ENCODE data around the gene SLC43A1.
"Not testable (repeated sequence)": the region's sequence is repeated elsewhere in the genome, so short reads cannot be mapped to it uniquely, and the experiment has no call there.

Gene SLC43A1

DNA sequence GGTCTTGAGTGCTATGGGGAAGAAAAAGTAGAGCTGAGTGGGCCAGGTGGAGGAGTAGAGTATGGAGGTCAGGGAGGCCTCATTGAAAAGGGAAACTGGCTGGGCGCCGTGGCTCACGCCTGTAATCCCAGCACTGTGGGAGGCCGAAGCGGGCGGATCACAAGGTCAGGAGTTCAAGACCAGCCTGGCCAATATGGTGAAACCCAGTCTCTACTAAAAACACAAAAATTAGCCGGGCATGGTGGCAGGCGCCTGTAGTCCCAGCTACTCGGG, 70.4 kb downstream of the SLC43A1 start:
- H3K27ac ChIP-seq (ENCODE audit: low read length); DNase-seq (ENCODE audit: low read depth, low spot score); H3K27me3 ChIP-seq (ENCODE audit: control insufficient read depth, insufficient read depth, low read length); H3K9me3 ChIP-seq (ENCODE audit: control insufficient read depth, insufficient read depth, low read length); H3K4me1 ChIP-seq (ENCODE audit: control insufficient read depth, insufficient read depth, low read length); H3K4me3 ChIP-seq (ENCODE audit: low read length); H3K36me3 ChIP-seq (ENCODE audit: control insufficient read depth, insufficient read depth, low read length): not testable (repeated sequence)
- WGBS (ENCODE audit: insufficient coverage, insufficient read length): no CpG with 5 or more reads among the region's 9 CpGs

DNA sequence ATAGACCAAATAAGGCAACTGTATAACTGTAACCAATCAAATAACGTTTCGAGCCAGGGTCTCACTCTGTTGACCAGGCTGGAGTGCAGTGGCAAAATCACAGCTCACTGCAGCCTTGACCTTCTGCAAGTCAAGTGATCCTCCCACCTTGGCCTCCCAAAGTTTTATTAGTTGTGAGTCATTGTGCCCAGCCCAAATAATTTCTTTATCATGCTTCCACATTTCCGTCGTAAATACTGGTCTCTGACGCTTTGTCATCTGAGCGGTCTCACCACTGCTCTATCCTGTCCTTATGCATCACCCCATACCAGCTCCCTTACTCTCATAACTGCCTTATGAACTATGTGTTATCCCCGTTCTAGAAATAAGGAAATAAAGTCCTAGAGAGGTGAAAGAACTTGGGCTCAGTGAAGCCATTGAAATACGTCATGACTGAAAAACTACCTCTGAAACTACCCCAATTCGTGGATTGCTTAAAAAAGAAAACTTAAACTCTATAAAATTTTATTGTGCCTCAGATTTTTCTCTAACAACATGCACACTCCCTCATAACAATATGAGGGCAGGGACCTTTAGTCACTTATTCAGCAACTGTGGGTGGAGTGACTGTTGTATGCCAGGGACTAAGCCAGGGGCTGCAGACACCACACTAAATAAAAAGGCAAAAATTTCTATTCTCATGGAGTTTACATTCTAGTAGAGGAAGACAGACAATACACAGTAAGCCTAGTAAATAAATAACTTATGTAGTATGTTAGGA, 71.0 kb downstream of the SLC43A1 start:
- Histone ChIP-seq H3K4me1 (ENCODE audit: control insufficient read depth, insufficient read depth, low read length) (no peaks in the 10 kb centered on the region; the same call in 1 of the 2 replicates), H3K4me3 (ENCODE audit: low read length) (no peak overlapping the region), H3K27ac (ENCODE audit: low read length) (no peak overlapping the region), H3K27me3 (ENCODE audit: control insufficient read depth, insufficient read depth, low read length) (no peaks in the 10 kb centered on the region), H3K9me3 (ENCODE audit: control insufficient read depth, insufficient read depth, low read length) (no peaks in the 10 kb centered on the region), H3K36me3 (ENCODE audit: control insufficient read depth, insufficient read depth, low read length) (no peaks in the 10 kb centered on the region)
- DNase-seq (ENCODE audit: low read depth, low spot score): no peak
- no CpG with 5 or more reads among the region's 9 CpGs for WGBS (ENCODE audit: insufficient coverage, insufficient read length)

DNA sequence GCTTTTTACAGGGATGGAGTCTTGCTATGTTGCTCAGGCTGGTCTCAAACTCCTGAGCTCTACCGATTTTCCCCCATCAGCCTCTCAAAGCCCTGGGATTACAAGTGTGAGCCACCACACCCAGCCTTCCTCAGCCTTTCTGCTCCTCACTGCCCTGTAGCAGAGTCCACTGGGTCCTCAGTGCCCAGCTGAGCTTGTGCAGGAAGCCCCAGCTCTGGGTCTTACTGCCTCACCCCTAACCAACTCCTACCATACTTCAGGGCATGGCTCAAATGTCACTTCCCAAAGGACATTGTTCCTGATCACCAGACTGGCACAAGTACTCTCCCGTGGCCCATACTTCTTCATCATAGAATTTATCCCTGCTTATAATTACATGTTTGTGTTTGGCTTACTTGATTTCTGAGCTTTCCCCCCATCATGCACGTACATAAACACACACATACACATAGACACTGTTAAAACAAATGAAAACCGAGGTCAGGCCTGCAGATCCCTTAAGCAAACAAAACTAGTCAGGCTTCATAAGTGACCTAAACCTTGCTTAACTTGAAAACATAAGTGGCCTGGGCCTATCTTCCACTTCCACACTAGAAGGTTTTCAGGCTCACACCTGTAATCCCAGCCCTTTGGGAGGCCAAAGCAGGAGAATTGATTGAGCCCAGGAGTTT, 74.6 kb downstream of the SLC43A1 start:
- DNase-seq (ENCODE audit: low read depth, low spot score): no peak

DNA sequence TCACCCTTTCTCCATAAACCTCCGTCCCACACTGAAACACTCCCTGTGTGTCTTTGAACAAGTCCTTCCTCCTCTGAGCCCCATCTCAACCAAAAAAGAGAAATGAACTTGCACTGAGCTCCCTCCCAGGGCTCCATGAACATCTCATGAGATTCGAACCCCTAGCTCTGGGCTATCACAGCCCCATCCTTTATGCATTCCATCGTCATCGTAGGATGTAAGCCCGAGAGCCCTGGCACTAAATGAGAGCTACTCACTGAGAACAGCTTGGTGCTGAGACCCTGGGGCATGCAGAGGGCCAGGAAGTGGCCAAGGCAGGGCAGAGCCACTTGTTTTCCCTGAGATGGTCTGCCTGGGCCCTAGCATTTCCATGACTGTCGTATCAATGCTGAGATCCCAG, 75.7 kb downstream of the SLC43A1 start:
- no CpG with 5 or more reads among the region's 6 CpGs for WGBS (ENCODE audit: insufficient coverage, insufficient read length)

More for the DNA sequence above, 74.6 kb downstream of the SLC43A1 start:
- Histone ChIP-seq H3K36me3 (ENCODE audit: control insufficient read depth, insufficient read depth, low read length) (no peaks in the 10 kb centered on the region), H3K9me3 (ENCODE audit: control insufficient read depth, insufficient read depth, low read length) (no peaks in the 10 kb centered on the region), H3K27me3 (ENCODE audit: control insufficient read depth, insufficient read depth, low read length) (no peaks in the 10 kb centered on the region), H3K4me1 (ENCODE audit: control insufficient read depth, insufficient read depth, low read length) (no peaks in the 10 kb centered on the region; the same call in 1 of the 2 replicates), H3K27ac (ENCODE audit: low read length) (no peak overlapping the region), H3K4me3 (ENCODE audit: low read length) (no peak overlapping the region)
- WGBS (ENCODE audit: insufficient coverage, insufficient read length): no CpG with 5 or more reads among the region's 4 CpGs

DNA sequence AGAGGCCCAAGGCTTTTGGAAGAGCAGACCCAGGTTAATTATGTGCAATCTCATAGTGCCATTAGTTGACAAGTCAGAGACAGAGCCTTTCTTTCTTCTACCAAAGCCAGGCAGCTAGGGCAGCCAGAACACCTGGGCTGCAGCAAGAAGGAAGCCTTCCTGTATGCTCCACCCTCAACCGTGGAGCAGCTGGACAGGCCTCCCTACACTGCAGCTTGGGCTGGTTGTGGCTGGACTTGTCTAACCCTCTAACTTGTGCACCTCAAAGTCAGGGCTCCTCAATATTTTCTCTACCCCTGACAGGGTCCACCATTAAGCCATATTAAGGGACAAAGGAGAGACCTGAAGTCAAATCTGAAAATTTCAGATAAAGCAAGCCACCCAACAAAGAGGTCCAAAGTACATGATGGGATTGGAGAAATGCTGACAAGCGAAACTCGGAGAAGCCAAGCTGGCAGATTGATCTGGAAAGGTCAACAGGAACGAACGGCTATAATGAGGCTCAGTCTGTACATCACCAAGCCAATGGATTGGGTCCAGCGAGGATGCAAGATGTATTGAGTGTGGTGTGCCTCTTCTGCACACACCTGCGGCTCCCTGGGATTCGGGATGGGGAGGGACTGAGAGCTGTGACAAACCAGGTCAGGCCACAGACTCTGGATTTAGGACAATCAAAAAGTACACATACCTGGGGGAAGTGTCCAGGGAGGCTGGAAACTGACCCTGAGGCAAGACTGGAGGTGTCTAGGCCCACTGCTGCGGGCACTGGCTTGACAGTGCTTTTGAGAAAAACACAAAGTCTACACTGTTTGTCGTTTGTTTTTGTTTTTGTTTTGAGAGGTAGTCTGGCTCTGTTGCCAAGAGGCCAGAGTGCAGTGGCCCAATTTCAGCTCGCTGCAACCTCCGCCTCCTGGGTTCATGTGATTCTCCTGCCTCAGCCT, 76.9 kb downstream of the SLC43A1 start:
- DNase-seq (ENCODE audit: low read depth, low spot score): no peak
- no CpG with 5 or more reads among the region's 12 CpGs for WGBS (ENCODE audit: insufficient coverage, insufficient read length)
- H3K9me3 ChIP-seq (ENCODE audit: control insufficient read depth, insufficient read depth, low read length): no peaks in the 10 kb centered on the region
- no peaks in the 10 kb centered on the region for H3K27me3 ChIP-seq (ENCODE audit: control insufficient read depth, insufficient read depth, low read length)
- no peak overlapping the region for H3K27ac ChIP-seq (ENCODE audit: low read length)
- no peaks in the 10 kb centered on the region; the same call in 1 of the 2 replicates for H3K4me1 ChIP-seq (ENCODE audit: control insufficient read depth, insufficient read depth, low read length)
- no peak overlapping the region for H3K4me3 ChIP-seq (ENCODE audit: low read length)
- H3K36me3 ChIP-seq (ENCODE audit: control insufficient read depth, insufficient read depth, low read length): no peaks in the 10 kb centered on the region

More for the DNA sequence above, 75.7 kb downstream of the SLC43A1 start:
- Histone ChIP-seq H3K4me1 (ENCODE audit: control insufficient read depth, insufficient read depth, low read length) (no peaks in the 10 kb centered on the region; the same call in 1 of the 2 replicates), H3K27me3 (ENCODE audit: control insufficient read depth, insufficient read depth, low read length) (no peaks in the 10 kb centered on the region), H3K9me3 (ENCODE audit: control insufficient read depth, insufficient read depth, low read length) (no peaks in the 10 kb centered on the region), H3K4me3 (ENCODE audit: low read length) (no peak overlapping the region), H3K27ac (ENCODE audit: low read length) (no peak overlapping the region), H3K36me3 (ENCODE audit: control insufficient read depth, insufficient read depth, low read length) (no peaks in the 10 kb centered on the region)
- DNase-seq (ENCODE audit: low read depth, low spot score): no peak

DNA sequence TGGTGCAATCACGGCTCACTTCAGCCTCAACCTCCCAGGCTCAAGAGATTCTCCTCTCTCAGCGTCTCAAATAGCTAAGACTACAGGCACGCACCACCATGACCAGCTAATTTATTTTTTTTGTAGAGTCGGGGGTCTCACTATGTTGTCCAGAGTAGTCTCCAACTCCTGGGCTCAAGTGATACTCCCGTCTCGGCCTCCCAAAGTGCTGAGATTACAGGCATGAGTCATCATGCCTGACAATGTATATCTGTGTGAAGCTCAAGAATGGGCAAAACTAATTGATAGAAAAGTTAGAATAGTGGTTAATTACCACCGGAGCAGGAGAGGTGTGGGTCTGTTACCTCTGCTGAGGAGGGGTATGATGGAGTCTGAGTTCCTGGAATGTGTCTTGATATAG, 79.5 kb downstream of the SLC43A1 start:
- Histone ChIP-seq H3K36me3 (ENCODE audit: control insufficient read depth, insufficient read depth, low read length) (no peaks in the 10 kb centered on the region), H3K27ac (ENCODE audit: low read length) (no peak overlapping the region), H3K4me3 (ENCODE audit: low read length) (no peak overlapping the region), H3K27me3 (ENCODE audit: control insufficient read depth, insufficient read depth, low read length) (no peaks in the 10 kb centered on the region), H3K9me3 (ENCODE audit: control insufficient read depth, insufficient read depth, low read length) (no peaks in the 10 kb centered on the region), H3K4me1 (ENCODE audit: control insufficient read depth, insufficient read depth, low read length) (no peaks in the 10 kb centered on the region; the same call in 1 of the 2 replicates)
- WGBS (ENCODE audit: insufficient coverage, insufficient read length): no CpG with 5 or more reads among the region's 7 CpGs
- no peak for DNase-seq (ENCODE audit: low read depth, low spot score)

DNA sequence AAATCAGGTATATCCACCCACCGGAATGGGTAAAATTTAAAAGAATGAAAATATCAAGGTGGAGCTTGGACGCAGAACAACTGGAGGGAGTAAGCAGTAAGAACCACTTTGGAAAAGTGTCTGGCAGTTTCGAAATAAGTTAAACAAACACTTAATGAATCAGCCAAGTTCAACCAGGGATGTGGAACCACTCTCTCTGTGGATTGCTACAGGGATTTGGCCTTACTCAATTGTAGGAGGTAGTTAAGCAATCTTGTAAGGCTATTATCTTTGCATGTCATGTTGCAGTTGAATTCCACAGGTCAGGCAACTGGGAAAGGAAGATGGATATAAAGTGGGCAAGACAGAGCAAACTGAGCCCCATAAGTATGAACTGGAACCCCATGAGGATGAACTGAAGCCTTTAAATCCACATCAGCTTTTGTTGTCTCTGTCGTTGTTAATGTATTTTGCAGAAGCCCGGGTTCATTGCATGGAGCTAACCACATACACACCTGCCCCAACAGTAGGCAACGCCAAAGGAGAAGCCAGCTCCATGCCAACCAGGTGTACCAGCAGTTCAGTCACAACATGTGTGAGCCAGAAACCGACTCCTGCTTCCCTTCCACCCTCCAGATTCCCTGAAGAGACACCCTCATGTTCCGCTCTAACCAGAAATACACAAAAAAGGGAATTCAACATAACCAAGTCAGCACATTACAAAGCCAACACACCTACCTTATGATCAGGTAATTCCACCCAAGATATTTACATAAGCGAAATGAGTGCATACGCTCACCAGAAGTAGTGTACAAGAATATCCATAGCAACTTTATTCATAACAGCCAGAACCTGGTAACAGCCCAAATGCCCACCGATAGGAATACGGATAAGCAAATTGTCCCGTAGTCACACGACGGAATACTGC, 80.6 kb downstream of the SLC43A1 start:
- Histone ChIP-seq H3K4me1 (ENCODE audit: control insufficient read depth, insufficient read depth, low read length) (no peaks in the 10 kb centered on the region), H3K27ac (ENCODE audit: low read length) (no peak overlapping the region), H3K4me3 (ENCODE audit: low read length) (no peak overlapping the region), H3K9me3 (ENCODE audit: control insufficient read depth, insufficient read depth, low read length) (no peaks in the 10 kb centered on the region), H3K27me3 (ENCODE audit: control insufficient read depth, insufficient read depth, low read length) (no peaks in the 10 kb centered on the region), H3K36me3 (ENCODE audit: control insufficient read depth, insufficient read depth, low read length) (no peaks in the 10 kb centered on the region)
- DNase-seq (ENCODE audit: low read depth, low spot score): no peak
- no CpG with 5 or more reads among the region's 15 CpGs for whole genome bisulfite sequencing (ENCODE audit: insufficient coverage, insufficient read length)

Data from iPS DF 6.9 (cell line).